Breast epithelium (tissue), 3 donors: ENCODE results near the gene SBK2.

Experiments
- POLR2AphosphoS5 ChIP-seq, 3 donors: sonication (generic); formaldehyde crosslinking; IDR thresholded peaks; one replicate each; pipeline ENCODE4 v1.6.1; 2017; ENCODE audit warnings: antibody characterized with exemption in 3 of 3
- TF ChIP-seq, protein P1 (sequence below), 3 donors: fragments of 450-650 bp; IDR thresholded peaks; one replicate each; pipeline ENCODE4 v1.5.1; 2016 to 2017; ENCODE audit warnings: antibody characterized with exemption in 3 of 3, mild to moderate bottlenecking in 3 of 3, moderate library complexity in 3 of 3

DNA sequence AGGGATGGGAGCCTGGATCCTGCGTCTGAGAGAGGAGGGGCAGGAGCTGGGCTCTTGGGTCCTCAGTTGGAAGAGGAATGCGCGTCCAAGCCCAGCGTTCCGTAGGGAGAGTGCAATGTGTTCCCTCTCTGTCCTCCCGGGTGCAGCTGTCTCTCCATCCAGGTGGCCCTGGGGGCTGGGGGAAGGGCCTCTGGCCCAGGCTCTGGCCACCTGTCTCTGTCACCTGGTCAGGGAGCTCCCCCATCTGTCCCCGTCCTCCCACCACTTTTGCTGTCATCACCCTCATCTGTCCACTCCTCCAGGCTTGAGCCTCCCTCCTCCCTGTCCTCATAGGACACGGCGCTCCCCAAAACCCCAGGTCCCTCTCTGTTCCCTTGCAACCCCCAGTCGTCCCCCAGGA is 3.7 kb upstream of the SBK2 start:
- TF ChIP-seq POLR2AphosphoS5 (IDR thresholded peaks at IDR 0.05), result no peak
- TF ChIP-seq, protein P1, sequence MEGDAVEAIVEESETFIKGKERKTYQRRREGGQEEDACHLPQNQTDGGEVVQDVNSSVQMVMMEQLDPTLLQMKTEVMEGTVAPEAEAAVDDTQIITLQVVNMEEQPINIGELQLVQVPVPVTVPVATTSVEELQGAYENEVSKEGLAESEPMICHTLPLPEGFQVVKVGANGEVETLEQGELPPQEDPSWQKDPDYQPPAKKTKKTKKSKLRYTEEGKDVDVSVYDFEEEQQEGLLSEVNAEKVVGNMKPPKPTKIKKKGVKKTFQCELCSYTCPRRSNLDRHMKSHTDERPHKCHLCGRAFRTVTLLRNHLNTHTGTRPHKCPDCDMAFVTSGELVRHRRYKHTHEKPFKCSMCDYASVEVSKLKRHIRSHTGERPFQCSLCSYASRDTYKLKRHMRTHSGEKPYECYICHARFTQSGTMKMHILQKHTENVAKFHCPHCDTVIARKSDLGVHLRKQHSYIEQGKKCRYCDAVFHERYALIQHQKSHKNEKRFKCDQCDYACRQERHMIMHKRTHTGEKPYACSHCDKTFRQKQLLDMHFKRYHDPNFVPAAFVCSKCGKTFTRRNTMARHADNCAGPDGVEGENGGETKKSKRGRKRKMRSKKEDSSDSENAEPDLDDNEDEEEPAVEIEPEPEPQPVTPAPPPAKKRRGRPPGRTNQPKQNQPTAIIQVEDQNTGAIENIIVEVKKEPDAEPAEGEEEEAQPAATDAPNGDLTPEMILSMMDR (IDR thresholded peaks at IDR 0.05), result no peak
